NCI-H510A treated with DMSO at 0.1 percent for 48 hours (cell line): ENCODE measurements around the gene ANKLE1.
A peak's percentile ranks its signal among the peaks of the same experiment; 100 is the strongest.

Experiments
- DNase-seq: peaks from one replicate; lab custom pipeline; 2025; lab: John Stamatoyannopoulos, UW

Gene ANKLE1

DNA sequence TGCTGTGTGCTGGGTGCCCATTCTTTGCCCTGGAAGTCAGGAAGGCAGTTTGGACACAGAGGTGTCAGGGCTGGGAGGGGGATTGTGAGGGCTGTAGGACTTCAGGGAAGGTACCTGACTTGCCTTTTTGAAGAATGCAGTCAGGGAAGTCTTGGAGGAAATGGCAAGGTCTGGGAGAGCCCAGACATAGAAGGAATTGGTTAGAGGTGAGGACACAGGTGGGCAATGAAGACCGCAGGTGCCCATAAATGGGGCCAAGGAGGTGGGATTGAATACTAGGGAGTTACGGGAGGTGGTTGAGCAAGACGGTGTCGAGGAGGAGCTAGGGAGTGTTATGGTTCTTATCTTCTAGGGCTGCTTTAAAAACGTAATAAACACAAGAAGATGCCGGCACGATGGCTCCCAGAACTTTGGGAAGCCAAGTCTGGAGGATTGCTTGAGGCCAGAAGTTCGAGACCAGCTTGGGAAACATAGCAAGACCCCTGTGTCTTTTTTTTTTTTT lies 26.2 kb downstream of the ANKLE1 start:
- DNase-seq = no peak

DNA sequence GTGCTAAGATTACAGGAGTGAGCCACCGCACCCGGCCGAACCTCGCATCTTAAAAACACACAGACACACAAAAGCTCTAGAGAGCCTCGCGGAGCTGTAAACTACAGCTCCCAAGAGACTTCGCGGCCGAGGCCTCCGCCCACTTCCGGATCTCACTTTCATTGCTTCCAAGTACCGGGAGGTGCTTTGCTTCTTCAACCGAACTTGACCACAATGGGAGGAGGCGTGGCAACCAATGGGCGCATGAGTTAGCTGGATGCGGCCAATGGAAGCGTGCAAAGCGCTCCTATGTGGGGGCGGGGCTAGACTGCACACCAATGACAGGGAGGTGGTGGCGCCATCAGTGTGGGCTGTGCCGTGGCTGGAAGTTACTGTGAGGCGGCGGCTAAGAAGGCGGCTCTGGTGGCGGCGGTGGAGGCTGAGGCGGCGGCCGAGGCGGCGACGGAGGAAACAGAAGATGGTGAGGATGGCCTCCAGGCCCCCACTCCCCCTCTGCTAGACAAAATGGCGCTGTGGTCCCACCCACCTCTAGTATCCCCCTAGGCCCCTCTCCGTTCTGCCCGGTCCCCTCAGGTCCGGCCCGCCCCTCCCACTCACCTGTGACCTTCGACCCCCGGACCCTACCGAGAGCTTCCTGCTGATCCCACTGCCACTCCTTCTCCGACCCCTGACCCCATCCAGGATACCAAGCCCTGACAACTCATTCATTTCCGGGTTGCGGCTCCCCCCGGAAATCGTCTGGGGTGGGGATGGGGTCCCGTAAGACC lies 27.7 kb downstream of the ANKLE1 start, which contains the start of gene DDA1:
TSS of gene DDA1 (plus strand) at position 366 of the 767 bp plus-strand sequence. CDS start at position 458, 92 bp downstream.
- DNase-seq = peak; percentile 99

- no peak for DNase-seq
These were observed 28.3 kb downstream of the ANKLE1 start for GRCh38 chr19:17309965-17310461.

DNA sequence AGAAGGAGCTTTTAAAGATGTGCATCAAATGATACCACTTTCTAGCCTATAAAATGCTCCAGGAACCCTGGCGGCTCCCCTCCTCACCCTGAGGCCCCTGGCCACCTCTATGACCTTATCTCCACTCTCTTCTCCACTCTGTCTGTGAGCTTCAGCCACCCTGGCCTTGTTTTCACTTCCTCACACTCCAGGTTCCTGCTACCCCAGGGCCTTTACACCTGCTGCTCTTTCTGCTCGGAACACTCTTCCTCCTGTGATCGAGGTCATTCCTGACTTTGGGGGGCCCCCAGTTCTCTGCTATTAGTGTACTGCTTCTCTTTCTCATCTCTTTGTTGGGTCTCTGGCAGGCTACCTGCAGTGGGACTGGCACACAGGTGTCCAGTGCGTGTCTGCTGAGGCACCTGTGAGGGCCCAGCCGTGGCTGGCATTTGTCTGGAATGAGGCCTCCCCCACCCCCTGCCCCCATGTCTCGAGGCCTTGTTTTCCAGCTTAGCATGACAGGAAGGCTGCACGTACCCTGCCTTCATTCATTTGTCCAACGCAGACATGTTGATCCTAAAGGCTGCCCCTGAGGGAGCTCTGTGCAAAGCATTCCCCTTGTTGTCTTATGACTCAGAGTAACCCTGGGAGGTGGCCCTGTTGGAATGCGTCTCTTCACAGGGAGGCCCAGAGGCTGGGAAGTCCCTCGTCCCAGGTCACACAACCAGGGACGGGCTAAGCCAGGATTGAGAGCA lies 29.9 kb downstream of the ANKLE1 start:
- DNase-seq = no peak

DNA sequence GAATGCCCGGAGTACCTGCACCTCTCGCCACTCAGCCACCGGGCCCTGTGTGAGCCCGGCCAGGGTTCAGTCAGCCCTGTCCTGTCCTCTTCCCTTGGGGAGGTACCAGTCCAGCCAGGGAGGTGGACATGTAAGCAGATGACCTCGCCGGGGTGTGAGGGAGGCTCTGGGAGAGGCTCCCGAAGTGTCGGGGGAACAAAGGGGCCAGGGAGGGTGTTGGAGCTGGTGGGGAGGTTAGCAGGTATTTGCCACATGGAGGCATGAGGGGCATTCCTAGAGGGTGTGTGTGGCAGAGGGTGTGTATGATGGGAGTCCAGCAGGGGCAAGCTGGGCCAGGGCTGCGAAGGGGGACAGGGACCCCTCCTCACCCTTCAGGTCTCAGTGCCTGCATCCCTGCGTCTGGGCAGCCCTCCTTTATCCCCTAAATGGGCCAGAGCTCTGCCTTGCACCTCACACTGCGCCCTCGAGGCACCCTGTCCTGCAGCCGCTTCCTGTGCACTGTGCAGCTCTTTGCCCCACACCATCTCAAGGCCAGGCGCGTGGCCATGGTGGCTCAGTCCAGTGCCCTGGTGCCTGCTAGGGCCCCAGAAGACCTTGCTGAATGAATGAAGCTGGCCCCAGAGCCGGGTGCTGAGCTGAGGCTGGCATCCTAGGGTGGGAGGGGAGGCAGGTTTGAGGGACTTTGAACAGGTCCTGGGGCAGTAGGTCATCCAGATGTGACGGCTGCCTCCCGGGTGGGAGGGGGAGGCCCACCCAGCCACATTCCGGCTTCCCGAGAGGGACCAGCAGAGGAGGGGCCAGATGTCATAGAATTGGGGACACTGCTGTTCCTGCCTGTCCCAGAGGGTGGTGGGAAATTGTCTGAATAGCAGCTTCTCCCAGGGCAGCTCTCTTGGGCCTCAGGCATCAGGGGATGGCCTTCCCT lies 30.8 kb downstream of the ANKLE1 start:
- no peak for DNase-seq

DNA sequence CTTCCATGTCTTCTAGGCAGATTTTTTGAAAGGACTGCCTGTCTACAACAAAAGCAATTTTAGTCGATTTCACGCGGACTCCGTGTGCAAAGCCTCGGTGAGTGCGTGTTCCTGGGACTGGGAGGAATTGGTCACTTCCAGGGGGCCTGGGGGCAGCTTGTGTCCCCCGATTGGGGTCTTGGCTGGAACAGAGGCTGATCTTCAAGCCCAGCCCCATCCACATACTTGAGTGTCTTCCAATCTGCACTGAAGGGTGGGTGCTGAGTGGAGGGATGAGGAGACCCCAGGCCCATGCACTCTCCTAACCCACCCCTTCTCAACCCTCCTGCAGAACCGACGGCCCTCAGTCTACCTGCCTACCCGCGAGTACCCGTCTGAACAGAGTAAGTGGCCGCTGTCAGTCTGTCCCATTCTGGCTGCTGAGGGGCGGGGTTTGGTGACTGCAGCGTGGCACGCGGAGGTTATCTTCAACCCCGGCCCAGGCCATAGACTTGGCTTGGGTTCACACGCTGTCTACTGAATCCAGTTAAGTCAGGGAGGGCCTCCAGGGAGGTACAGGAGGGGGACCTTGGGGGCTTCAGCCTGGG lies 32.4 kb downstream of the ANKLE1 start:
- no peak for DNase-seq

GRCh38 chr19:17318966-17319365 lies 37.3 kb downstream of the ANKLE1 start:
- DNase-seq = no peak

DNA sequence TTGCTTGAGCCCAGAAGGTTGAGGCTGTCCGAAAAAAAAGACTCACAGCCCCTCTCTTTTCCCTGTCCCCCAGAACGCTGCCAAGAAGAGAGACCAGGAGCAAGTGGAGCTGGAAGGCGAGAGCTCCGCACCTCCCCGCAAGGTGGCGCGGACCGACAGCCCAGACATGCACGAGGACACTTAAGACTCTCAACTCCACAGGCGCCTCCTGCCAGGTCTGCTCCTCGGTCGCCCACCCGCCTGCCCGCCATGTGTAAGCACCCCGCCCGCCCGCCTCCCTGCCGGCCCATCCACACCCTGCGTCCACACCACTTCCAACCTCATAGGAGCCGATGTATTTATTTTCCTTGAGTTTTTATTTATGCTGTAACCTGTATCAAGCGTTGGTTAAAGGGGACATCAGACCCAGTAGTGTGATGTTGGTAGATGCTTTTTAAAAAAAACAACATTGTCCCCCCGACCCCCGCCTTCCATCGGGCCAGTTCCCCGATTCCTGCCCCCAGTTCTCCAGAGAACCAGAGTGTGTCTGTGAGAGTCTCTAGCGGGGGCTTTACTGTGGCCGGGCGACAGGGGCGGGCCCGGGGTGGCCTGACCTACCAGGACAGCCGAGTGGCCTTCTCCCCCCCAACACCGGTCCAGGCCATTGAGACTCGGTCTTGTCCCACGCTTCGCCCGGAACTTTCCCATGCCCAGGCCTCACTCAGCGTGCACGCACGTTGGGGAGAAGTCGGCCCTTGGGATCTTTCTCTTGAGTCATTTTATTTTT lies 38.0 kb downstream of the ANKLE1 start:
- DNase-seq = no peak

DNA sequence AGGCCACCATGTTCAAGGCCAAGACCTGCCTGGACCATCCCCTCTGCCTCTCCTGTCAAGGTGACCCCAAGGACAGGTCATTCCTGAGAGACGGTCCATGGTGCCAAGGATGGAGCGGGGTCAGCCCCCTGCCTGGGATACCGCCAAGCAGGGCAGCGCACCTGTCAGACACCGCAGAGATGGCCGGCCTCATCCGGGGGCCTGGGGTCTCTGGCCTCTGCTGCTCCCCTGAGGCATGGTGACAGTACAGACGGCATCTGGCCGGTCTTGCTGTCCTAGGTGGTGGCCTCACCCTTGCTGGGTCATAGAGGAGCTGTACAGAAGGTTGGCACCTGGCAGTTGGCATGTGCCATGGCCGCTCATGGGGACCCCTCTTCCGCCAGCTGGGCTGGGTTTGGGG lies 38.7 kb downstream of the ANKLE1 start:
- DNase-seq = no peak

DNA sequence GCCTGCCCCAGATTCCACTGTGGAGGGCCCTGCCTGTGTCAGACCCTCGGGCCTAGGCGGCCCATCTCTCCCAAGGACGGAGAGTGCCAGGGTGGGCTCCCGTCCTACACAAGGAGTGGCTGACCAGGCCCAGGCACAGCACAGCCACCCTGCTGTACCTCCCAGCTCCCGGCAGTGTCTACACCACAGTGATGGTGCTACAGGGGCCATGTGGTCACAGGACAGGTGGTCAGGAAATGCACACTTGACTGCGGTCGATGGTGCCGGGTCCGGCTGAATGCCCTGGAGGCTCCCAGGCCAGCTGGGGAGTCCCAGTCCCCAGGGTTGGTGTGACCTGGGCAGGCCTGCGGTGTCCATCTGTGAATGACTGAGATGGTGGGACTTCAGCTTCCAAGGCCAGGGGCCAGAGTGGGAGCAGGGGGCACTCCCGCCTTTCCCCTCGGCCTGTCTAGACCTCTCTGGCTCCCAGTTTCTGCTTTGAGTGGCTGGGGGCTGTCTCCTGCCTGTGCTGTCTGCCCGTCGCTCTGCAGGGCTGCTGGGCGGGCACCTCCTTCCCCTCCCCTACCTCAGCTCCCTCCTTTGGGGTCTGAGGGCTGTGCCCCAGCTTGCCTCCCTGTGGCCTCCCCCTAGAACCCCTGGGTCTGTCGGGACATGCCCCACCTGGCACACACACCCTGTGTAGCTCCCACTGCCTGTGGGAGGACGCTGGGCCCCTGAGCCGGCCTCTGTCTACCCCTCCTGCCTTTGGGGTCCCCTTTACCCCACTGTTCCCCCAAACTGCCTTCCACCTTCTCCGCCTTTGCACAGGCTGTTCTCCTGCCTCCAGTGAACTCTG lies 40.2 kb downstream of the ANKLE1 start:
- no peak for DNase-seq

GRCh38 chr19:17322854-17323253 lies 41.2 kb downstream of the ANKLE1 start:
- no peak for DNase-seq

GRCh38 chr19:17323300-17323963 lies 41.7 kb downstream of the ANKLE1 start:
- DNase-seq = no peak

DNA sequence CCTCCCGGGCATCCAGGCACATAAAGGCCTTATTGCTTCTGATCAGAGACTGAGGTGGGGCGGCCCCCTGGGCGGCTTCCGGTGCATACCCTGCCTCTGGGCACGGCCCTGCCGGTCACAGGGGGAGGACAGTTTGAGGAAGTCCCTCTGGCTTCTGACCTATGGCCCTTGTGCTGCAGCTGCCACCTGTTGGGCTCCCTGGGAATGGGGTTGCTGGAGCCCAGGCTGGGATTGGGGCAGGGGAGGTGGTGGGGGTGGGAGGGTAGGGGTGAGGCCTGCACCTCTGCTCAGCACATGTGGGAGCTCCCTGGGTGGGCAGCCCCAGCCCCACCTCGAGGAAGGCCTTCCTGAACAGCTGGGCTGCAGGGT lies 42.2 kb downstream of the ANKLE1 start:
- no peak for DNase-seq

GRCh38 chr19:17324357-17325114 lies 42.8 kb downstream of the ANKLE1 start:
- DNase-seq = no peak

DNA sequence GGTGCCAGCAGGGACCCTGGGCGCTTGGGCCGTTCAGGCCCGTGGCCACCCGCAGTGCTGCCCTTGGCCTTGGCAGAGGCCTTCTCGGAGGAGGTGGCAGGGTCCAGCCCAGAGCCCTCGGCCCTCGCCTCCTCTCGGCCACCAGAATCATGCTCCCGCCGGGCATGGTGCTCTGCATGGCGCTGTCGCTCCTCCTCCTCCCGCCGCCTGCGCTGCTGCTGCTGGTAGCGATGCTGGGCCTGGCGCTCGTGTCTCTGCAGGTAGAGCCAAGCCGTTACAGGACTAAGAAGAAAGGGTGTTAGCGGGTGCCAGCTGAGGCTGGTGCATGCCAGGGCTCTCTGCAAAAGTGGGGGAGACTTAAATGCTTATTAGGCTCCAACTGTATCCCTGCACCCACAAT lies 43.4 kb downstream of the ANKLE1 start:
- DNase-seq = no peak

DNA sequence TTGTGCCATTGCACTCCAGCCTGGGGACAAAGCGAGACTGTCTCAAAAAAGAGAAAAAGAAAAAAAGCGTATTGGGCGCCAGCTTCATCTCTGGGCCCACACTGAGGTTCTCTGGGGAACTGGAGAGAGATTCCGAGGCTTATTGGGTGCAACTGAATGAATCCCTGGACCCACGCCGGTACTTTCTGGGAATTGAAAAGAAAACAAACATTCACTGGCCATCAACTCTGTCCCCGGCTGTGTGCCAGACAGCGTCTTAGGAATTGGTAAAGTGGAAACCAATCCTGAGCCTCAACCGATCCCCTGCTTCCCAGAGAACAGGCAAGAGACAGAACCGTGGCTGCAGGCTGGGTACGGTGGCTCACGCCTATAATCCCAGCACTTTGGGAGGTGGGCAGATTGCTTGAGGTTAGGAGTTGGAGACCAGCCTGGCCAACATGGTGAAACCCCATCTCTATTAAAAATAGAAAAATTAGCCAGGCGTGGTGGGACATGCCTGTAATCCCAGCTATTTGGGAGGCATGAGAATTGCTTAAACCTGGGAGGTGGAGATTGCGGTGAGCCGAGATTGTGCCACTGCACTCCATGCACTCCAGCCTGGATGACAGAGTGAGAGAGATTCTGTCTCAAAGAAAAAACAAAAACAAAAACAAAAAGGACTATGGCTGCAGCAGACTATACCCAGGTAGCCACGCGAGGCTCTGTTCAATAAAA lies 44.3 kb downstream of the ANKLE1 start:
- no peak for DNase-seq

DNA sequence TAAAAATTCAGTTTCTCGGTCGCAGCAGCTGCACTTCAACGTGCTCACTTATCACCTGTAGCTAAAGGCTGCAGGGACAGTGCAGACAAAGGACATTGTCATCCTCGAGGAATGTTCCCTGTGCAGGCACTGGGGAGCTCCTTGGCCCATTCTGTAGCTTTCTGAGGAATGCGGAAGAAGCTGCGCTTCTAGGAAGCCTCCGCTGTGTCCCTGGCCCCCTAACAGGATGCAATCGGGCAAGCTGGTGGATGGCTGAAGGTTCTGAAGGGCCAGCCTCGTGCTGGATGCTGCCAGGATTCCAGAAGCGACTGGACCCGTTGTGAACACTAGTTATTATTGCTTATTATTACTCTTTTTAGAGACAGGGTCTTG lies 44.9 kb downstream of the ANKLE1 start:
- no peak for DNase-seq

- DNase-seq = no peak
These were observed 45.5 kb downstream of the ANKLE1 start for GRCh38 chr19:17327068-17327653.
